Measurements from ENCODE around the gene PRKAR2A. TPM values are rescaled to one million over a fixed set of nuclear protein-coding genes. Genes with fewer than 3 reads are reported as not detected.
"Not testable (repeated sequence)": the region's sequence is repeated elsewhere in the genome, so short reads cannot be mapped to it uniquely, and the experiment has no call there.

Gene PRKAR2A
- polyA plus RNA-seq, 1 experiment: 9.0 TPM

DNA sequence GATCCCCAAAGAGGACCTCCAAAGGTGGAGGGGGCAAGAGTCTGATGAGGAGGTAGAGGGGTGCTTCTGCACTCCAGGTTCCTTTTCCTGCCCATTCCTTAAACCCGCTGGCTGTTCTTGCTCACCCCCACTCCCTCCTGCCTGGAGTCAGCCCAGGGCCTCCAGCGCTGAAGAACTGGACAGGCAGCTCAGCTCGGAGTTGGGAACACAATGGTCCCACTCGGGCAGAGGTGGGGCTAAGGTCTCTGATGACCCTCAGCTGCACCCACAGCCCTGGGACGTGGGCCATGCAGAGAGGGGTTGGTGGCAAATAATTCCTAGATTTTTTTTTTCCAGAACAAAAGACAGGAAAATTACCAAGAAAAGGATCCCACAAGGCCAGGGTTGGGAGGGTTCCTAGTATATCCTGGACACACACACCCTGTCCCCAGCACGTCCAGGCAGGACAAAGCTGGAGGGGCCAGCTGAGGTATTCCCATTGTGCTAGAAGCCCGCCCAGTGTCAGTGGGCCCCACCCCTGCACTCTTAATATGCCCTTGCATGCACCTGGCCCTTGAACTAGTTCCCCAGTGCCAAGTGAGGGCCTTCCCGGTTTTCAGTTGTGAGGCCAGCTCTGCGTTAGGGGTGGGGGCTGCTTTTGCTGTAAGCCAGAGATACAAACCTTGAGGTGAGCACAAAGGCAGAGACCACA, 108.6 kb downstream of the PRKAR2A start:
- TF ChIP-seq CTCF (IDR thresholded peaks at IDR 0.05; ENCODE audit: insufficient read depth, low read depth, low read length): no peak
- Histone ChIP-seq H3K27me3 (ENCODE audit: control insufficient read depth, insufficient read depth, low read length) (no peaks in the 10 kb centered on the region), H3K4me3 (ENCODE audit: low read depth, low read length) (no peak overlapping the region), H3K36me3 (ENCODE audit: control insufficient read depth, insufficient read depth, low read length) (no peaks in the 10 kb centered on the region)
- no peak for DNase-seq (ENCODE audit: low read depth)
- CTCF ChIA-PET: interaction anchor here (0.6 to 5.9 kb wide), 33 partner anchors 8 to 731 kb away, joined by 3 to 34 read pairs (median 4); partner anchors contain the start of genes DAG1, IP6K2 and NCKIPSD
- POLR2A ChIA-PET: no interaction called here

DNA sequence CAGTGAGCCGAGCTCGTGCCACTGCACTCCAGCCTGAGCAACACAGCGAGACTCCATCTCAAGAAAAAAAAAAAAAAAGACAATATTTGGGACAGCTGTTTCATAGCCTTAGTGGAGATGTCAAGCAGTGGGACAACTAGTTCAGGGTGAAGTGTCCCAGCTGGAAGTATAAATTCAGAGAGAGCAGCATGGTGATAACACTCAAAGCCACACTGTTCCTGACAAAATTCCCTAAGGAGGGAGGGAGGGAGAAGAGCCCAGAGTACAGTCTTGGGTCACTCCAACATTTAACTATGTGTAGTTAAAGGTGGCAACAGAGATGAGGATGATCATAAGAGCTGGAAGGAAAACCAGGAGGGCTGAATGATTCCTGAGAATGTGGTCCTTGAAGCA, 109.5 kb downstream of the PRKAR2A start:
- no peak for TF ChIP-seq CTCF (IDR thresholded peaks at IDR 0.05; ENCODE audit: insufficient read depth, low read depth, low read length)
- ChIA-PET POLR2A (no interaction called here), CTCF (interaction anchor here (0.8 to 5.9 kb wide), 3 partner anchors 11 to 62 kb away, joined by 3 to 34 read pairs (median 3); partner anchors contain the start of gene IP6K2)
- Histone ChIP-seq H3K36me3 (ENCODE audit: control insufficient read depth, insufficient read depth, low read length) (no peaks in the 10 kb centered on the region), H3K27me3 (ENCODE audit: control insufficient read depth, insufficient read depth, low read length) (no peaks in the 10 kb centered on the region), H3K4me3 (ENCODE audit: low read depth, low read length) (no peak overlapping the region)
- DNase-seq (ENCODE audit: low read depth): no peak

DNA sequence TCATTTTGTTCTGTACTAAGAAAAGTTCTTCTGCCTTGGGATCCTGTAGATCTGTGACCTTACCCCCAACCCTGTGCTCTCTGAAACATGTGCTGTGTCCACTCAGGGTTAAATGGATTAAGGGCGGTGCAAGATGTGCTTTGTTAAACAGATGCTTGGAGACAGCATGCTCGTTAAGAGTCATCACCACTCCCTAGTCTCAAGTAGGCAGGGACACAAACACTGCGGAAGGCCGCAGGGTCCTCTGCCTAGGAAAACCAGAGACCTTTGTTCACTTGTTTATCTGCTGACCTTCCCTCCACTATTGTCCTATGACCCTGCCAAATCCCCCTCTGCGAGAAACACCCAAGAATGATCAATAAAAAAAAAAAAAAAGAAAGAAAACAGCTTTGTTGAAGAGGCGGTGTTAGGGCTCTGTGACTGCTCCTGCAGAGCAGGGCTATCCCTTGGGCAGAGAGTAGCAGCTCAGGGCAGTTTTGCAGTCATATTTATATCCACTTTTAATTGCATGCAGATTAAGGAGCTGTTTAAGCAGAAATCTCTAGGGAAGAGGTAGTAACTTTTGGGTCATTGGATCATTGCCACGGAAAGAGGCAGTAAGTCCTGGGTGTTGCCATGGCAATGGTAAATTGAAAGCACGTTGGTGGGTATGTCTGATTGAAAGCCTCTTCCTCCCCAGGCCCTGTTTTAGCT, 112.5 kb downstream of the PRKAR2A start:
- POLR2A ChIA-PET; H3K36me3 ChIP-seq (ENCODE audit: control insufficient read depth, insufficient read depth, low read length); DNase-seq (ENCODE audit: low read depth); H3K4me3 ChIP-seq (ENCODE audit: low read depth, low read length); H3K27me3 ChIP-seq (ENCODE audit: control insufficient read depth, insufficient read depth, low read length): not testable (repeated sequence)
- CTCF ChIA-PET: interaction anchor here (1.4 to 5.9 kb wide), 4 partner anchors 13 to 49 kb away, joined by 3 to 34 read pairs (median 5); partner anchors contain the start of gene IP6K2

DNA sequence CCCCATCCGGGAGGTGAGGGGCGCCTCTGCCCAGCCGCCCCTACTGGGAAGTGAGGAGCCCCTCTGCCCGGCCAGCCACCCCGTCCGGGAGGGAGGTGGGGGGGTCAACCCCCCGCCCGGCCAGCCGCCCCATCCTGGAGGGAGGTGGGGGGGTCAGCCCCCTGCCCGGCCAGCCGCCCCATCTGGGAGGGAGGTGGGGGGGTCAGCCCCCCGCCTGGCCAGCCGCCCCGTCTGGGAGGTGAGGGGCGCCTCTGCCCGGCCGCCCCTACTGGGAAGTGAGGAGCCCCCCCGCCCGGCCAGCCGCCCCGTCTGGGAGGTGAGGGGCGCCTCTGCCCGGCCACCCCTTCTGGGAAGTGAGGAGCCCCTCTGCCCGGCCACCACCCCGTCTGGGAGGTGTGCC, 113.1 kb downstream of the PRKAR2A start:
- H3K36me3 ChIP-seq (ENCODE audit: control insufficient read depth, insufficient read depth, low read length); H3K4me3 ChIP-seq (ENCODE audit: low read depth, low read length); POLR2A ChIA-PET; H3K27me3 ChIP-seq (ENCODE audit: control insufficient read depth, insufficient read depth, low read length); CTCF ChIA-PET; DNase-seq (ENCODE audit: low read depth): not testable (repeated sequence)

GRCh38 chr3:48733752-48734518, 113.7 kb downstream of the PRKAR2A start:
- ChIA-PET POLR2A (interaction anchor here (0.5 kb wide), 1 partner anchor 116 kb away, joined by 3 read pairs; no protein-coding TSS in a partner anchor), CTCF (interaction anchor here (1.7 kb wide), 1 partner anchor 14 kb away, joined by 3 read pairs; no protein-coding TSS in a partner anchor)
- not testable (repeated sequence) for H3K36me3 ChIP-seq (ENCODE audit: control insufficient read depth, insufficient read depth, low read length); H3K4me3 ChIP-seq (ENCODE audit: low read depth, low read length); DNase-seq (ENCODE audit: low read depth); H3K27me3 ChIP-seq (ENCODE audit: control insufficient read depth, insufficient read depth, low read length)

DNA sequence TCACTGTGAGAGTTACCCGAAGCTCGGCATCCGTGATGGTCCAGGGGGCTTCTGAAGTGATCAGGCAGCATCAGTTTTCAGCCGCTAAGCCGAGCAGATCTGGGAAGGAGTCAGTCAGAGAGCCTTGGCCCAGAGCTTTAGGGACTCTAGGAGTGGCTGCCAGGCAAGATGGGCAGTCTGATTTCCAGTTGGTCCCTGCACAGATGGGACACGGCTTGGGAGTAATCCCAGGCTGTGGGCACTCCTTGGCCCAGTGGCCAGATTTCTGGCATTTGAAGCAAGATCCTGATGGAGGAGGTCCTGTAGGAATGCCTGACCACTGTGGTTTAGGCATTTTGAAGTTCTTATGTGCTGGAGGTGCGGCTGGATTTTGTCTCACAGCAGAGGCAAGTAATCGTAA, 120.2 kb downstream of the PRKAR2A start:
- peaks cover 3% of the 10 kb centered on the region; the same call in 1 of the 2 replicates for H3K27me3 ChIP-seq (ENCODE audit: control insufficient read depth, insufficient read depth, low read length)
- CTCF ChIA-PET: interaction anchor here (0.9 kb wide), 1 partner anchor 12 kb away, joined by 3 read pairs; no protein-coding TSS in a partner anchor
- no peak overlapping the region for H3K4me3 ChIP-seq (ENCODE audit: low read depth, low read length)
- no peaks in the 10 kb centered on the region for H3K36me3 ChIP-seq (ENCODE audit: control insufficient read depth, insufficient read depth, low read length)
- DNase-seq (ENCODE audit: low read depth): no peak
- POLR2A ChIA-PET: no interaction called here
- TF ChIP-seq CTCF (IDR thresholded peaks at IDR 0.05; ENCODE audit: insufficient read depth, low read depth, low read length): no peak

DNA sequence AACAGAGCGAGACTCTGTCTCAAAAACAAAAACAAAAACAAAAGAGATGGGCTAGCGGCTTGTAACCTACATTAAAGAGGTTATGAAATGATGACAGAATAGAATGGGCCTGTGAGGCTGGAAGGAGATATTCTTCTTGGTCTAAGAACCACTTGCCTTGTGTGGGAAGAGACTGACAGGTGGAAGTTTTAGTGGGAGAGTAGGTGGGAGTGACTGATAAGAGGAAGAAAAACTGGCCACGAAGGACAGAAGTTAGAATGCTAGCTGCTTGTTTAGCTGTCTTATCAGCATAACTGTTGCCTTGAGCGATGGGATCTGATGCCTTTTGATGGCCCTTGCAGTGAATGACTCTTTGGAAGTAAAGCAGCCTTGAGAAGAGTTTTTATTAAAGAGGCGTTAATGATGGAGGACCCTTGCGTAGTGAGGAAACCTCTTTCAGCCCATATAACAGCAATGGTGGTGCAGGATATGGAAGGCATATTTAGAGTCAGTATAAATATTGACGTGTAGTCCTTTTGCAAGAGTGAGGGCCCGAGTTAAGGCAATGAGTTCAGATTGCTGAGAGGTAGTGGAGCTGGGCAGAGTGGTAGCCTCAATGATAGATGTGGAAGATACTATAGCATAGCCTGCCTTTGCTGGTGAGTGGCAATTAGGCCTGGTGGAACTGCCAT, 122.4 kb downstream of the PRKAR2A start:
- H3K4me3 ChIP-seq (ENCODE audit: low read depth, low read length); H3K36me3 ChIP-seq (ENCODE audit: control insufficient read depth, insufficient read depth, low read length); POLR2A ChIA-PET; DNase-seq (ENCODE audit: low read depth); H3K27me3 ChIP-seq (ENCODE audit: control insufficient read depth, insufficient read depth, low read length): not testable (repeated sequence)
- CTCF ChIA-PET: interaction anchor here (2.0 kb wide), 1 partner anchor 15 kb away, joined by 10 read pairs; no protein-coding TSS in a partner anchor

Measured in BJ (cell line).